K562 (cell line): Measurements from ENCODE around the gene R3HDM1.

ENCODE experiments used
- CTCF ChIP-seq, 3 experiments: IDR thresholded peaks in 2 of 3; conservative IDR thresholded peaks in 1 of 3; 2 replicates each; pipeline ENCODE4 v1.5.1; 2011 to 2012; ENCODE audit warnings: low read length in 3 of 3, mild to moderate bottlenecking in 3 of 3, control low read depth in 2 of 3, improper control_type of control experiment in 1 of 3, inconsistent platforms in 1 of 3, low read depth in 1 of 3, mixed read lengths in 1 of 3, moderate library complexity in 1 of 3; ENCODE audit not compliant: insufficient read depth in 2 of 3
- FOXA3 ChIP-seq, 2 experiments: fragments of 450-650 bp in 1 of 2; sonication (generic) in 1 of 2; formaldehyde crosslinking; IDR thresholded peaks in 1 of 2; conservative IDR thresholded peaks in 1 of 2; 2 replicates each; pipeline versions ENCODE4 v1.4.0 to v1.8.0; 2020 to 2022; ENCODE audit warnings: mild to moderate bottlenecking in 2 of 2, missing genetic modification reagents in 1 of 2
- MLX ChIP-seq, 2 experiments: fragments of 450-650 bp in 1 of 2; sonication (generic) in 1 of 2; formaldehyde crosslinking; conservative IDR thresholded peaks; 2 replicates each; pipeline versions ENCODE4 v1.4.0 to v1.8.1; 2020 to 2022; ENCODE audit warnings: mild to moderate bottlenecking in 1 of 2, missing genetic modification reagents in 1 of 2
- REST ChIP-seq, 2 experiments: fragments of 450-650 bp; formaldehyde crosslinking in 1 of 2; IDR thresholded peaks; 2 replicates each; pipeline versions ENCODE4 v1.4.0 to v1.6.1; 2014 to 2020; ENCODE audit warnings: mild to moderate bottlenecking in 2 of 2, borderline replicate concordance in 1 of 2, low read depth in 1 of 2

DNA sequence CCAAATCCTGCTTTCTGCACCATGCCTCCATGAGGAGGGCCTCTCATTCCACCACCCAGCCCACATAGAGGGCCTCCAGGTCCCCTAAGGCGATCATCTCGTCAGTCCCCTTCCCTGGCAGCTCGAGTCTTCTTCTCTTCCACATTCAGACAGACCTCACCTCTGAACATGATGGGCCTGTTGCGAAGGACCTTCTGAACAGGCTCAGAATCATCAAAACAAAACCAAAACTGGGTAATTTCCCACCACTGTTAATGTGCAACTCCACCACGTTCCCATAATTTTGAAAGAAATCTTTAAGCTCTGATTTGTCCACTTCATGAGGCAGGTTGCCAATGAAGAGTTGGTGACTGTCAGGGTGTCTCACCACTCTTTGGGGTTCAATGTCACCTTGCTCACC is 20.7 kb upstream of the R3HDM1 start:
- no peak for TF ChIP-seq CTCF (IDR thresholded peaks at IDR 0.05 in 2 of 3, conservative IDR thresholded peaks at IDR 0.05 in 1 of 3; ENCODE audit: insufficient read depth in 2 of 3, low read depth in 1 of 3, low read length in 3 of 3)
- TF ChIP-seq FOXA3 (CRISPR knock-in tag; conservative IDR thresholded peaks at IDR 0.05 in 1 of 2, IDR thresholded peaks at IDR 0.05 in 1 of 2), result no peak
- no peak for TF ChIP-seq REST (IDR thresholded peaks at IDR 0.05; ENCODE audit: borderline replicate concordance)
- TF ChIP-seq REST (CRISPR knock-in tag; IDR thresholded peaks at IDR 0.05; ENCODE audit: low read depth), result no peak
- TF ChIP-seq MLX (CRISPR knock-in tag; conservative IDR thresholded peaks at IDR 0.05), result no peak
